CD4-positive, alpha-beta T cell treated with Interleukin-15 for 4 hours (primary cell): Measurements from ENCODE around the gene TMEM267.
"Not testable (repeated sequence)": the region's sequence is repeated elsewhere in the genome, so short reads cannot be mapped to it uniquely, and the experiment has no call there.

Experiments used
- DNase-seq: peaks from one replicate; pipeline ENCODE4 v3.0.0-alpha.2; 2020; ENCODE audit warnings: low spot score

Gene TMEM267

DNA sequence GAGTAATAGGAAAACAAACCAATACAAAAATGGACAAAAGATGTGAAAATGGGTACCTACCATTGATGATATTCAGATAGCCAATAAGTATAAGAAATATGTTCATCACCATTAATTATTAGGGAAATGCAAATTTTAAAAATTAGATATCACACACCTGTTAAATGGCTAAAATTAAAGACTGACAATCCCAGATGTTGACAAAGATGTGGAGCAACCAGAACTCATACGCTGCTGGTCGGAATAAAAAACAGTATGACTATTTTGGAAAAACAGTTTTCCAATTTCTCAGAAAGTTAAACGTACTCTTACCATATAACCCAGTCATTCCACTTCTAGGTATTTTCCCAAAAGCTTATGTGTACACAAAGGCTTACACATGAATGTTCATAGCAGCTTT lies 27.1 kb downstream of the TMEM267 start:
- no peak for DNase-seq

- not testable (repeated sequence) for DNase-seq
Measured at GRCh38 chr5:43441575-43441974, 42.1 kb downstream of the TMEM267 start.

DNA sequence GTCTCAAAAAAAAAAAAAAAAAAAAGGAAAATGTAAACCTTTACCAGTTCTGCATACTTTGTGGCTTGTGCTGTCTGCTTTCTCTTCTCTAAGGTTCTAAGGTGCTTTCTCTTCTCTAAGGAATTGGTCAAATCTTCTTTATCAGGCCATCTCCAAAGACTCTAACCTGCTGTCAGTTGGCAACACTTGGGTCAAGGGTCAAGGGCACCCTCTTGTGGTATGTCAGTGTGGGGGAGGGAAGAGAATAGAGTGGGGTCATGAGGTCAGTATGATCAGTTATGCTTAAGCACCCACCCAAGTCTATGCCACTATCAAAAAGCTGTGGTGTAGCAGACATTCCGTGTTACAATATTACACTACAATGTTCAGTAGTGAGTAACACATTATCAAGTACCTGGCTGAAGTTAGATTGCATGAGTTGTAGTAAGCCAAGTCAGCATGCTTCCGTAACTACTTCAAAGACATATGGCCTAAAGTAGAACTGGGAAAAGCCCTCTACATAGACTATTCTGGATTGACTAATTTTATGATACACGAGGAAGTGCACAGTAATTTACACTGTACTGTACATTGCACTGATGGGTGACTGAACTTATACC lies 46.5 kb downstream of the TMEM267 start:
- no peak for DNase-seq

DNA sequence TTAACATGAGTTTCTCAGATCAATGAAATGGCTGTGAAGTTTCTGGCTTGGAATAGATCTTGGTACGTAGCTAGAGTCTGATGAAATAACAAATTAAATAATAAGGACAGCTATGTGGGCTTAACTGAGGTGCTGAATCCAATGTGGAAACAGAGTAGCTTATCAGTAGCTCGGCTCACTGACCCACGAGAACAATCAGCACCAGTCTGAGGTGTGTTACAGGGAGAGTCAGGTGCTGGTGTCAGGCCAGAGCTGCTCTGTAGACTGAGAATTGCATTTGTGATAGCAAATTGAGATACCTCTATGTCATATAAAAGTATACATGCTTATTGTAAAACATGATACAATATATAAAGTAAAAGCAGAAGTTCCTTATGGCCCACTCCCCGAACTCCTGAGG lies 50.3 kb downstream of the TMEM267 start:
- no peak for DNase-seq

GRCh38 chr5:43432486-43433375 lies 50.9 kb downstream of the TMEM267 start:
- DNase-seq = no peak

DNA sequence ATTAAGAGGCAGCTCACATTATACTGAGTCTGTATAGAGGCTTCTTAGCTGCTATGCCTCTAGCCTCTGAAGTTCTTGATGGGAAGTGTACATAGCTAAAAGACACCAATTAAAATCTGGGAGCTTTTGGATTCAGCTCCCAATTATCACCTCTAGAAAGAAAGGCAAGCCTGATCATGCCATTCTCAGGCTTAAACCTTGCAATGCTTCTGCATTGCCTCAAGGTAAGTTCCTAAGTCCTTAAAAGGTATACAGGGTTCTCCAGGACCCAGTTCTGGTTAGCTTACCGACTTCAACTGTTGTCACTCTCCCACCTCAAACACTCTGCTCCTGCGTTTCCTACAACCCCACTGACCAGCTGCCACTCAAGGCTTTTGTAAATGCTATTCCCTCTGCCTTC lies 54.0 kb downstream of the TMEM267 start:
- DNase-seq = no peak

DNA sequence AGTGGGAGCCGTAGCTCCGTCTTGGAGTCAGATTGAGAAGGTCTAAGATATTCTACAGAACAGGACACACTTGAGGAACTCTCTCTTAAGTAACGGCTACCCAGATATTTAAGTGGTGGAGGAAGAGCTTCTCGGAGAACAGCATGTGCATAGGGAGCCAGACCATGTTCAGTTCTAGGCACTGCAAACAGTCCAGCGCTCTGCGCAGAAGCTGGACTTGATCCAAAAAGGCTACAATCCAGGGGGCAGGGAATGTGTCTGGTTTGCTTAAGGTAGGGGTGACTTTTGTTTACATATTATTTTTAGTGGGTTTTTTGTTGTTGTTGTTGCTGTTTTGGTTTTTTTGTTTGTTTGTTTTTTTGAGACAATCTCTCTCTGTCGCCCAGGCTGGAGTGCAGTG lies 54.6 kb downstream of the TMEM267 start:
- DNase-seq = no peak

DNA sequence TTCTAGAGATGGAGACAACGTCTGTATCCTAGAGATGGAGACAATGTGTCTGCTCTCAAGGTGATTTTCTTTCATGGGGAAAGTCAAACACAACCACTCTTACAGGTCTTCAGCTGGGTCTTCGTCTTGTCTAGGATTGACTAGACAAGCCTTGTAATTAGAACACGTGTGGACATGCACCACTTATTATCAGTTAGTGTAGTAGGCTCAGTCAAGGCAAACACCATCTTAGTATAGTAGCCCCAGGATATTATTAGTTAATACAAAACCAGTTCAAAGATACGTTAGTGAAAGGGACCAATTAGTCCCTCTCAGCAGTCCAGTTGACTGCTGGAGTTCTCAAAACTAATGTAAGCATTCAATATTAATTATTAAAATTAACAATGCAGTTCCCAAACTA lies 56.4 kb downstream of the TMEM267 start:
- no peak for DNase-seq

GRCh38 chr5:43425983-43426382 lies 57.7 kb downstream of the TMEM267 start:
- DNase-seq = no peak

DNA sequence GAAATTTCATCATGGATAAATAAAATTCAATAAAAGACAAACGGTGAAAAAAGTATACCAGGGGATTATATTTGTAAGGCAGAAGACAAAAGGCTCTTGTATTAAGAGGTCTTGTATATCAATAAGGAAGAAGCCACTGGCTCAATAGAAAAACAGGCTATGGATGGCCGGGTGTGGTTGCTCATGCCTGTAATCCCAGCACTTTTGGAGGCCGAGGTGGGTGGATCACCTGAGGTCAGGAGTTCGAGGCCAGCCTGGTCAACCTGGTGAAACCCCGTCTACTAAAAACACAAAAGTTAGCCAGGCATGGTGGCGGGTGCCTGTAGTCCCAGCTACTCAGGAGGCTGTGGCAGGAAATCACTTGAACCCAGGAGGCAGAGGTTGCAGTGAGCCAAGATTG lies 60.6 kb downstream of the TMEM267 start:
- not testable (repeated sequence) for DNase-seq

GRCh38 chr5:43422143-43422542 lies 61.5 kb downstream of the TMEM267 start:
- DNase-seq = no peak

- DNase-seq = no peak
Measured at GRCh38 chr5:43421450-43422133, 62.1 kb downstream of the TMEM267 start.

DNA sequence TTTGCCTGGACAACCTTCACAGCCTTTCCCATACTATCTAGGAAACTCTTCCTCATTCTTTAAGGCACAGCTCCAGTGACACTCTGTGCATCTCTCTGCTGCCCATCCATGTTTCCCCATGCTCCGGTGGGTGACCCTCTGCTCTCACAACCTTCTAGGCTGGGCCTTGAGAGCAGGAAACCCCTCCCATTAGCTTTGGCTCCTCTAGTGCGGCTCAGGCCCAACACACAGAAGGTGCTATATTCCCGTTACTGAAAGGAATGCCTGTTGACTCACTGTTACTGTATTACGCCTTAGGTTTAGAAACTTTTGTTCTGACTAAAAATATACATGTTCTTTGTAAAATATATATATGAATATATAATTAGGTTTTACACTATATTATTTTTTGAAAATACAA lies 63.4 kb downstream of the TMEM267 start:
- no peak for DNase-seq

DNA sequence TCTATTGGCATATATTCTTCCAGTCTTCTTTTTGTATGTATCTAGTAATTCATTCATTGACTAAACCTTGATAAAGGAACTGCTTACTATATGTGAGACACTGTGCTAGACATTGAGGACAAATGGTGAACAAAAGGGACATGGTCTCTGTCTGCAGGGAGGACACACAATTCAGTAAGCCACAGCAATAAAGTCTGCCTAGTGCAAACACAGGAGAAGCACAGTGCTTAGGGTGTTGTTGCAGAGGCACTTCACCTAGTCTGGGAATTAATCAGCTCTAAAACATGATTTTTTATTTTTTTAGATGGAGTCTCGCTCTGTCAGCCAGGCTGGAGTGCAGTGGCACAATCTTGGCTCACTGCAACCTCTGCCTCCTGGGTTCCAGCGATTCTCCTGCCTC lies 65.1 kb downstream of the TMEM267 start:
- DNase-seq = no peak

GRCh38 chr5:43416803-43417394 lies 66.8 kb downstream of the TMEM267 start:
- no peak for DNase-seq

- no peak for DNase-seq
Measured at GRCh38 chr5:43415935-43416802, 67.5 kb downstream of the TMEM267 start.

DNA sequence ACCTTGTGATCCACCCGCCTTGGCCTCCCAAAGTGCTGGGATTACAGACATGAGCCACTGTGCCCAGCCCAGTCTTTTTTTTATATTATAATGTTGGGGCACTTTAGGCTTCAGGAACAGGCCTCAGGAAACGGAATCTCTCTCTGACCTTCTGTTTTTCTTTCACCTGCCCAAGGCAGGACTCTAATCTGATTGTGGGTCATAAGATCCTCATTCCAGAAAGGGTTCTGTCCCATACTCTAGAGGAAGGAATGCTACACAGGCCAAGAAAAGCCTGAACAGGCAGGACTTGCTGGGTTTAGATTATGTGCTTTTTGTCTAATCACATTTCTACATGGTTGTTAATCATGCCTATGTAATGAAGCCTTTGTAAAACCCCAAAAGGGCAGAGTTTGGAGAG lies 69.7 kb downstream of the TMEM267 start:
- DNase-seq = no peak

- DNase-seq = no peak
Measured at GRCh38 chr5:43412644-43413043, 71.0 kb downstream of the TMEM267 start.

GRCh38 chr5:43412156-43412555 lies 71.5 kb downstream of the TMEM267 start, which contains the start of gene CCL28:
CCL28 (minus strand) TSS chr5:43412391; CDS start chr5:43412316, 75 bp downstream.
- no peak for DNase-seq

DNA sequence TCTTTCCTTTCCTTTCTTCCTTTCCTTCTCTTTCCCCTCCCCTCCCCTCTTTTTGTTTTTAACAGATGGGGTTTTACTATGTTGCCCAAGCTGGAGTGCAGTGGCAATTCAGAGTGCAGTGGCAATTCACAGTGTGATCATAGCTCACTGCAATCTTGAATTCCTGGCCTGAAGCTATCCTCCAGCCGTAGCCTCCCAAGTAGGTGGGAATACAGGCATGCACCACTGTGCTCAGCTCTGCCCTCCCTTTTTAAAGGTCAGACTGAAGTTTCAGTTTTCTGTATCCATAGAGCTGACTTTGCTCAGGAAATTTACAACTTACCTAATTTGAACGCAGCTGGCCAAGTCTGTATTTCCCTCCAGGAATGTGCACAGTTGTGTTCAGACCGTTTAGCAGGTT lies 72.2 kb downstream of the TMEM267 start:
- DNase-seq = no peak

GRCh38 chr5:43410414-43410813 lies 73.3 kb downstream of the TMEM267 start:
- no peak for DNase-seq
